ENCODE measurements around the gene LRRC75A.

The LRRC75A gene

GRCh38 chr17:16492613-16493530, 879 bp upstream of the LRRC75A start:
- Histone ChIP-seq H3K27ac (no peak overlapping the region), H3K27me3 (replicated peaks) (peaks cover 13% of the 10 kb centered on the region), H3K36me3 (replicated peaks) (no peaks in the 10 kb centered on the region), H3K4me3 (ENCODE audit: low read depth, low read length) (peak overlapping the region; percentile 35)
- TF ChIP-seq, protein P1, sequence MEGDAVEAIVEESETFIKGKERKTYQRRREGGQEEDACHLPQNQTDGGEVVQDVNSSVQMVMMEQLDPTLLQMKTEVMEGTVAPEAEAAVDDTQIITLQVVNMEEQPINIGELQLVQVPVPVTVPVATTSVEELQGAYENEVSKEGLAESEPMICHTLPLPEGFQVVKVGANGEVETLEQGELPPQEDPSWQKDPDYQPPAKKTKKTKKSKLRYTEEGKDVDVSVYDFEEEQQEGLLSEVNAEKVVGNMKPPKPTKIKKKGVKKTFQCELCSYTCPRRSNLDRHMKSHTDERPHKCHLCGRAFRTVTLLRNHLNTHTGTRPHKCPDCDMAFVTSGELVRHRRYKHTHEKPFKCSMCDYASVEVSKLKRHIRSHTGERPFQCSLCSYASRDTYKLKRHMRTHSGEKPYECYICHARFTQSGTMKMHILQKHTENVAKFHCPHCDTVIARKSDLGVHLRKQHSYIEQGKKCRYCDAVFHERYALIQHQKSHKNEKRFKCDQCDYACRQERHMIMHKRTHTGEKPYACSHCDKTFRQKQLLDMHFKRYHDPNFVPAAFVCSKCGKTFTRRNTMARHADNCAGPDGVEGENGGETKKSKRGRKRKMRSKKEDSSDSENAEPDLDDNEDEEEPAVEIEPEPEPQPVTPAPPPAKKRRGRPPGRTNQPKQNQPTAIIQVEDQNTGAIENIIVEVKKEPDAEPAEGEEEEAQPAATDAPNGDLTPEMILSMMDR (IDR thresholded peaks at IDR 0.05; ENCODE audit: low read depth, low read length, missing control alignments): no peak
- in situ Hi-C loops (cut with HindIII; ENCODE audit: low pct_ligation_motif_present, low sequenced_read_pairs): no loop called here
- DNase-seq: no peak

DNA sequence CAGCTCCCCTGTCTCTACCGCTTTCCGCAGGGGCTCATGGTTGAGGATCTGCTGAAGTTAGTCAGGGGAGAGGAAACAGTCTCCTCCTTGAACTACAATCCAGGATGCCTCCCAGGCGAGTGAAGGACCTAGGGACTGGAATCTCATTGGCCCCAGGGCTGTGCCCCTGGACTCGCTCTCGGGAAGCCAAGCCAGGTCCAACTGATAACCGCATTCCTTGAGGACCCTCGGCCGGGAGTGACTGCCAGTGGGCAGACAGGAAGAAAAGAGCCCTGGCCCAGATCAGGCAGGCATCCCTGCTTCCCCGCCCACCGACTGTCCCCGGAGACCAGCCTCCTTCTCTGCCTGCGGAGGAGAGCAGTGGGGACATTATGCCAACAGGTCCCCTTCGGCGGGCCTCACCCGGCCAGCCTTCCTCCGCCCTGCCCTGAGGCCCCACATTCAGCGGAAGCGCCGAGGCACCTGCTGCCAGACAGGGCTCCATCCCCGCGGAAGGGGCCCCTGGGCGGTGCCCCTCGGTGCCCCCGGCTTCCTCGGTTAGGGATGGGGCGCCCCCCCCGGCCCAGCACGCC, 776 bp downstream of the LRRC75A start:
- TF ChIP-seq, protein P1 (IDR thresholded peaks at IDR 0.05; ENCODE audit: low read depth, low read length, missing control alignments): no peak
- H3K27ac ChIP-seq: no peak overlapping the region
- H3K4me3 ChIP-seq (ENCODE audit: low read depth, low read length): peak overlapping the region; percentile 12

GRCh38 chr17:16489431-16489830, 2.6 kb downstream of the LRRC75A start:
- DNase-seq: no peak
- peaks cover 10% of the 10 kb centered on the region for H3K27me3 ChIP-seq (replicated peaks)
- in situ Hi-C loops (cut with HindIII; ENCODE audit: low pct_ligation_motif_present, low sequenced_read_pairs): no loop called here
- no peak overlapping the region for H3K27ac ChIP-seq
- H3K36me3 ChIP-seq (replicated peaks): no peaks in the 10 kb centered on the region
- H3K4me3 ChIP-seq (ENCODE audit: low read depth, low read length): no peak overlapping the region
- TF ChIP-seq, protein P1 (IDR thresholded peaks at IDR 0.05; ENCODE audit: low read depth, low read length, missing control alignments): no peak

More for the DNA sequence above, 776 bp downstream of the LRRC75A start:
- no peak for DNase-seq
- Histone ChIP-seq H3K36me3 (replicated peaks) (no peaks in the 10 kb centered on the region), H3K27me3 (replicated peaks) (peaks cover 10% of the 10 kb centered on the region)
- in situ Hi-C loops (cut with HindIII; ENCODE audit: low pct_ligation_motif_present, low sequenced_read_pairs): no loop called here

GRCh38 chr17:16488968-16489337, 3.0 kb downstream of the LRRC75A start:
- in situ Hi-C loops (cut with HindIII; ENCODE audit: low pct_ligation_motif_present, low sequenced_read_pairs): no loop called here
- peaks cover 10% of the 10 kb centered on the region for H3K27me3 ChIP-seq (replicated peaks)
- no peak for DNase-seq
- H3K27ac ChIP-seq: no peak overlapping the region
- TF ChIP-seq, protein P1 (IDR thresholded peaks at IDR 0.05; ENCODE audit: low read depth, low read length, missing control alignments): no peak
- H3K4me3 ChIP-seq (ENCODE audit: low read depth, low read length): no peak overlapping the region
- H3K36me3 ChIP-seq (replicated peaks): no peaks in the 10 kb centered on the region

- TF ChIP-seq, protein P1 (IDR thresholded peaks at IDR 0.05; ENCODE audit: low read depth, low read length, missing control alignments): no peak
- DNase-seq: no peak
- in situ Hi-C loops (cut with HindIII; ENCODE audit: low pct_ligation_motif_present, low sequenced_read_pairs): no loop called here
- no peak overlapping the region for H3K27ac ChIP-seq
- no peaks in the 10 kb centered on the region for H3K36me3 ChIP-seq (replicated peaks)
- H3K4me3 ChIP-seq (ENCODE audit: low read depth, low read length): no peak overlapping the region
- peaks cover 10% of the 10 kb centered on the region for H3K27me3 ChIP-seq (replicated peaks)
Measured at GRCh38 chr17:16488186-16488967, 3.6 kb downstream of the LRRC75A start.

All from brain microvascular endothelial cell (primary cell).